ENCODE results near the gene DDX39A. TPM values are rescaled to one million over a fixed set of nuclear protein-coding genes. Genes with fewer than 3 reads are reported as not detected.

DDX39A gene
- polyA plus RNA-seq, 1 of the 3 experiments (the other 2 are of a cell fraction), result 88.8 TPM

DNA sequence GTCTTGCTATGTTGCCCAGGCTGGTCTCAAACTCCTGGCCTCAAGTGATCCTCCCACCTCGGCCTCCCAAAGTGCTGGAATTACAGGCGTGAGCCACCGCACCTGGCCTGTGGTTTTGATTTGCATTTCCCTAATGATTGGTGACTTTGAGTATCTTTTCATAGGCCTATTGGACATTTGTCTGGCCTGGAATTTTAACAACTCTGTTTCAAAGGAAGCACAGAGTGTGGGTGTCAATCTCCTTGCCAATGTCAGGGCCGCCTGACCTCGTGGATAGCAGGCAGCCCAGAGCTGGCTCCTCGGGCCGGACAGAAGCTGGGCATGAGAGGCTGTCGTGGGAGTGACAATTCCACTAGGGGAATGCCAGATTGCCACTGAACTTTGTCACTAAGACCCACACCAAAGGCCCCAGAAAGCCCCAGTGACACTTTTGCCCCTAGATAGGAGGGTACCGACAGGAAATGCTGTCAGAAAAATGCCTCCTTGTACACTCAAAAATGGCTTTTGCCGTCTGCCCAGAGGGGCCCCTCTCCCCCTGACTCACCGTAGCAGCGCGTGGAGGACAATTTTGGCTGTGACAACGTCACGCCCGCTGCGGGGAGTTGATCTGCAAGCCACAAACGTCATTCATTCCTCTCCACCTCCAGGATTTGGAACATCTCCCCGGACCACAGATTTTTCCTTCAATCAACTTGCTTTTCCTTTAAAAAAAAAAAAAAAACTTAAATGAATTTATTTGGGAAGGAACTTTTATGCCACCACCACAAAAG lies 49.6 kb downstream of the DDX39A start (continued):
- TF ChIP-seq, protein P1, sequence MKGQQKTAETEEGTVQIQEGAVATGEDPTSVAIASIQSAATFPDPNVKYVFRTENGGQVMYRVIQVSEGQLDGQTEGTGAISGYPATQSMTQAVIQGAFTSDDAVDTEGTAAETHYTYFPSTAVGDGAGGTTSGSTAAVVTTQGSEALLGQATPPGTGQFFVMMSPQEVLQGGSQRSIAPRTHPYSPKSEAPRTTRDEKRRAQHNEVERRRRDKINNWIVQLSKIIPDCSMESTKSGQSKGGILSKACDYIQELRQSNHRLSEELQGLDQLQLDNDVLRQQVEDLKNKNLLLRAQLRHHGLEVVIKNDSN (IDR thresholded peaks at IDR 0.05; ENCODE audit: borderline replicate concordance, low read depth), result no peak
- no peak for TF ChIP-seq JUND (IDR thresholded peaks at IDR 0.05)
- no peak for TF ChIP-seq FOXJ3 (CRISPR knock-in tag; IDR thresholded peaks at IDR 0.05)

DNA sequence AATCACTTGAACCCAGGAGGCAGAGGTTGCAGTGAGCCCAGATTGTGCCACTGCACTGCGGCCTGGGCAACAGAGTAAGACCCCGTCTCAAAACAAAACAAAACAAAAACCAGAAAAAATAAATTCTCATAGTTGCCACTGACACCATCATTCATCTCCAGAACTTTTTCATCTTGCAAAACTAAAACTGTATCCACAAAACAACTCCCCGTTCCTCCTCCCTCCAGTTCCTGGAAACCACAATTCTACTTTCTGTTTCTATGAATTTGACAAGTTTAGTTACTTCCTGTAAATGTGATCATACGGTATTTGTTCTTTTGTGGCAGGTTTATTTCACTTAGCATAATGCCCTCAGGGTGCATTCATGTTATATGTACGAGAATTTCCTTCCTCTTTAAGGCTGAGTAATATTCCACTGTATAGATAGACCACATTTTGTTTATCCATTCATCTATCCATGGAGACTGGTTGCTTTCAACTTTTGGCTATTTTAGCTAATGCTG lies 51.1 kb downstream of the DDX39A start:
- no peak overlapping the region for H3K4me3 ChIP-seq (ENCODE audit: low read depth in 2 of 2, low read length in 1 of 2)
- H3F3A ChIP-seq (replicated peaks; ENCODE audit: insufficient read depth), result no peaks in the 10 kb centered on the region
- no peak for TF ChIP-seq NRF1 (IDR thresholded peaks at IDR 0.05; ENCODE audit: low read depth, low read length)
- no peaks in the 10 kb centered on the region for H3K9me2 ChIP-seq
- no peaks in the 10 kb centered on the region for H3K36me3 ChIP-seq (replicated peaks in 1 of 2; ENCODE audit: control insufficient read depth in 1 of 2, insufficient read depth in 2 of 2, low read length in 1 of 2)
- H3K27ac ChIP-seq (ENCODE audit: low read depth in 2 of 2, low read length in 1 of 2), result no peak overlapping the region
- H3K4me1 ChIP-seq (ENCODE audit: control insufficient read depth in 1 of 2, insufficient read depth in 2 of 2, low read depth in 1 of 2, low read length in 1 of 2), result peaks cover 0 to 6% of the 10 kb centered on the region in 2 experiments; a peak in 1 of 4 replicates
- CTCF ChIA-PET, result interaction anchor here (0.7 to 2.6 kb wide), 2 partner anchors 20 to 111 kb away, joined by 3 to 7 read pairs; no protein-coding TSS in a partner anchor
- no peak for DNase-seq
- H3K79me2 ChIP-seq (ENCODE audit: insufficient read depth), result no peaks in the 10 kb centered on the region
- no peak overlapping the region for H3K4me2 ChIP-seq
- no peak overlapping the region for H2AFZ ChIP-seq (ENCODE audit: low read depth)
- no peaks in the 10 kb centered on the region for H3K27me3 ChIP-seq (ENCODE audit: insufficient read depth)
- POLR2A ChIA-PET, result no interaction called here
- no peaks in the 10 kb centered on the region for H4K20me1 ChIP-seq (ENCODE audit: insufficient read depth)
- H3K9ac ChIP-seq, result no peak overlapping the region
- H3K9me3 ChIP-seq, result no peaks in the 10 kb centered on the region
- 86% methylated on average over 5 of the region's 5 CpGs for WGBS (ENCODE audit: low lambda C conversion rate)

DNA sequence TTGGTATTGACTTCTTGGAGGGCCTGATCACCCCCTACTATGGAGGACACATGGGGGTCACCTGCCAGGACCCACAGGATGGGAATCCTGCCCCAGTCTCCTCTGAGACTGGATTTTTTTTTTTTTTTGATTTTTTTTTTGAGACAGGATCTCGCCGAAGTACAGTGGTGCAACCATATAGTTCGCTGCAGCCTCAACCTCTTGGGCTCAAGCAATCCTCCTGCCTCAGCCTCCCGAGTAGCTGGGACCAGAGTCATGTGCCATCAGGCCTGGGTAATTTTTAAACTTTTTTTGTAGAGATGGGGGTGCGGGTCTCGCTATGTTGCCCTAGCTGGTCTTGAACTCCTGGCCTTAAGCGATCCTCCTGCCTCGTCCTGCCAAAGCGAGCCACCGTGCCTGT lies 52.1 kb downstream of the DDX39A start:
- WGBS (ENCODE audit: low lambda C conversion rate), result 89% methylated on average over 9 of the region's 10 CpGs
- no peak overlapping the region for H3K4me2 ChIP-seq
- no peaks in the 10 kb centered on the region for H3K9me3 ChIP-seq
- no peak for DNase-seq
- H3K9me2 ChIP-seq, result no peaks in the 10 kb centered on the region
- no peaks in the 10 kb centered on the region for H3K79me2 ChIP-seq (ENCODE audit: insufficient read depth)
- no peaks in the 10 kb centered on the region for H4K20me1 ChIP-seq (ENCODE audit: insufficient read depth)
- H3K27ac ChIP-seq (ENCODE audit: low read depth in 2 of 2, low read length in 1 of 2), result no peak overlapping the region
- H3K9ac ChIP-seq, result no peak overlapping the region
- no peaks in the 10 kb centered on the region for H3K27me3 ChIP-seq (ENCODE audit: insufficient read depth)
- no peak overlapping the region for H3K4me3 ChIP-seq (ENCODE audit: low read depth in 2 of 2, low read length in 1 of 2)
- no peaks in the 10 kb centered on the region for H3K36me3 ChIP-seq (replicated peaks in 1 of 2; ENCODE audit: control insufficient read depth in 1 of 2, insufficient read depth in 2 of 2, low read length in 1 of 2)
- H2AFZ ChIP-seq (ENCODE audit: low read depth), result no peak overlapping the region
- no peaks in the 10 kb centered on the region for H3F3A ChIP-seq (replicated peaks; ENCODE audit: insufficient read depth)
- peaks cover 0 to 6% of the 10 kb centered on the region in 2 experiments; a peak in 1 of 4 replicates for H3K4me1 ChIP-seq (ENCODE audit: control insufficient read depth in 1 of 2, insufficient read depth in 2 of 2, low read depth in 1 of 2, low read length in 1 of 2)
- CTCF ChIA-PET, result interaction anchor here (1.0 to 2.3 kb wide), 2 partner anchors 19 to 39 kb away, joined by 4 to 13 read pairs; no protein-coding TSS in a partner anchor
- POLR2A ChIA-PET, result no interaction called here
- TF ChIP-seq, protein P2, sequence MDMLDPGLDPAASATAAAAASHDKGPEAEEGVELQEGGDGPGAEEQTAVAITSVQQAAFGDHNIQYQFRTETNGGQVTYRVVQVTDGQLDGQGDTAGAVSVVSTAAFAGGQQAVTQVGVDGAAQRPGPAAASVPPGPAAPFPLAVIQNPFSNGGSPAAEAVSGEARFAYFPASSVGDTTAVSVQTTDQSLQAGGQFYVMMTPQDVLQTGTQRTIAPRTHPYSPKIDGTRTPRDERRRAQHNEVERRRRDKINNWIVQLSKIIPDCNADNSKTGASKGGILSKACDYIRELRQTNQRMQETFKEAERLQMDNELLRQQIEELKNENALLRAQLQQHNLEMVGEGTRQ (IDR thresholded peaks at IDR 0.05; ENCODE audit: borderline replicate concordance, low read depth, low read length), result no peak
- no peak for TF ChIP-seq GATA2 (CRISPR knock-in tag; IDR thresholded peaks at IDR 0.05)
